ENCODE measurements around the gene SLC25A10. TPM values are rescaled to one million over a fixed set of nuclear protein-coding genes. Genes with fewer than 3 reads are reported as not detected.

SLC25A10 gene
- total RNA-seq, 1 donor from 2014 or later = 34.1 TPM

Other genes starting within 250 kb of the SLC25A10 start
- gene ACTG1, start 199.5 kb upstream of the SLC25A10 start, total RNA-seq = 2,344 TPM
- 1.4 TPM for gene FSCN2, start 183.9 kb upstream of the SLC25A10 start, total RNA-seq
- gene FAAP100, start 159.9 kb upstream of the SLC25A10 start, total RNA-seq = 37.0 TPM
- gene NPLOC4, start 75.2 kb upstream of the SLC25A10 start, total RNA-seq = 79.4 TPM
- 1.6 TPM for gene TSPAN10, start 75.1 kb upstream of the SLC25A10 start, total RNA-seq
- gene PDE6G, start 55.7 kb upstream of the SLC25A10 start, total RNA-seq = 0.32 TPM
- 38.4 TPM for gene OXLD1, start 45.7 kb upstream of the SLC25A10 start, total RNA-seq
- gene CCDC137, start 45.5 kb upstream of the SLC25A10 start, total RNA-seq = 20.3 TPM
- gene ARL16, start 28.5 kb upstream of the SLC25A10 start, total RNA-seq = 37.6 TPM
- 137 TPM for gene HGS, start 28.3 kb upstream of the SLC25A10 start, total RNA-seq
- 48.6 TPM for gene MRPL12, start 8.9 kb upstream of the SLC25A10 start, total RNA-seq
- 0.20 TPM for gene GCGR, start 91.9 kb downstream of the SLC25A10 start, total RNA-seq
- 85.3 TPM for gene MCRIP1, start 121.0 kb downstream of the SLC25A10 start, total RNA-seq
- gene PPP1R27, start 122.8 kb downstream of the SLC25A10 start, total RNA-seq = not detected
- 611 TPM for gene P4HB, start 148.3 kb downstream of the SLC25A10 start, total RNA-seq
- gene ARHGDIA, start 159.1 kb downstream of the SLC25A10 start, total RNA-seq = 340 TPM
- 48.1 TPM for gene ALYREF, start 179.3 kb downstream of the SLC25A10 start, total RNA-seq
- gene ANAPC11, start 179.4 kb downstream of the SLC25A10 start, total RNA-seq = 124 TPM
- gene NPB, start 190.0 kb downstream of the SLC25A10 start, total RNA-seq = 0.55 TPM
- gene PCYT2, start 199.1 kb downstream of the SLC25A10 start, total RNA-seq = 66.0 TPM
- gene SIRT7, start 205.9 kb downstream of the SLC25A10 start, total RNA-seq = 58.1 TPM
- gene MAFG, start 215.5 kb downstream of the SLC25A10 start, total RNA-seq = 31.6 TPM
- 12.6 TPM for gene PYCR1, start 225.0 kb downstream of the SLC25A10 start, total RNA-seq
- gene MYADML2, start 234.9 kb downstream of the SLC25A10 start, total RNA-seq = not detected
- gene NOTUM, start 248.9 kb downstream of the SLC25A10 start, total RNA-seq = 1.3 TPM